K562 (cell line): ENCODE data around the gene OR5B21.

ENCODE experiments used
- ARID1B ChIP-seq: fragments of 450-650 bp; IDR thresholded peaks from 2 replicates; pipeline ENCODE4 v1.6.1; 2016; ENCODE audit warnings: antibody characterized with exemption, mild to moderate bottlenecking, inconsistent platforms
- CHD2 ChIP-seq: IDR thresholded peaks from 2 replicates; pipeline ENCODE4 v1.6.1; 2011; ENCODE audit warnings: low read depth, low read length
- CTCF ChIP-seq, 3 experiments: IDR thresholded peaks in 2 of 3; conservative IDR thresholded peaks in 1 of 3; 2 replicates each; pipeline ENCODE4 v1.5.1; 2011 to 2012; ENCODE audit warnings: low read length in 3 of 3, mild to moderate bottlenecking in 3 of 3, control low read depth in 2 of 3, improper control_type of control experiment in 1 of 3, inconsistent platforms in 1 of 3, low read depth in 1 of 3, mixed read lengths in 1 of 3, moderate library complexity in 1 of 3; ENCODE audit not compliant: insufficient read depth in 2 of 3
- POLR2A ChIP-seq: fragments of 450-650 bp; conservative IDR thresholded peaks from 2 replicates; pipeline ENCODE4 v1.6.1; 2016
- POLR3A ChIP-seq: IDR thresholded peaks from 2 replicates; pipeline ENCODE4 v1.6.1; 2011; ENCODE audit warnings: borderline replicate concordance, mild to moderate bottlenecking, moderate library complexity; ENCODE audit not compliant: insufficient read length, insufficient read depth; ENCODE audit errors: extremely low read depth
- SMARCA4 ChIP-seq: fragments of 450-650 bp; IDR thresholded peaks from 2 replicates; pipeline ENCODE4 v1.6.1; 2016
- TAF1 ChIP-seq: IDR thresholded peaks from 2 replicates; pipeline ENCODE4 v1.6.1; 2011; ENCODE audit warnings: mild to moderate bottlenecking, low read length, moderate library complexity; ENCODE audit not compliant: insufficient read depth, control insufficient read depth, severe bottlenecking; ENCODE audit errors: extremely low read depth
- ZC3H11A ChIP-seq: IDR thresholded peaks from 2 replicates; pipeline ENCODE4 v1.6.1; 2012; ENCODE audit warnings: low read depth, low read length, improper control_type of control experiment
- ZNF140 ChIP-seq: fragments of 250-450 bp; sonication (Bioruptor Pico); IDR thresholded peaks from 2 replicates; pipeline ENCODE4 v1.8.0; 2021; ENCODE audit warnings: moderate library complexity, mild to moderate bottlenecking, inconsistent platforms
- ZNF318 ChIP-seq, 2 experiments: fragments of 450-650 bp; IDR thresholded peaks; 2 replicates each; pipeline ENCODE4 v1.6.1; 2016; ENCODE audit warnings: mild to moderate bottlenecking in 2 of 2, borderline replicate concordance in 1 of 2, low read depth in 1 of 2, moderate library complexity in 1 of 2
- ZNF778 ChIP-seq: fragments of 450-650 bp; formaldehyde crosslinking; IDR thresholded peaks from 2 replicates; pipeline ENCODE4 v1.4.0; 2020; ENCODE audit warnings: mild to moderate bottlenecking, moderate library complexity
- TF ChIP-seq, protein P1 (sequence below): fragments of 450-650 bp; IDR thresholded peaks from 2 replicates; pipeline ENCODE4 v1.6.1; 2016; ENCODE audit warnings: antibody characterized with exemption

- TF ChIP-seq CHD2, result no peak
- no peak for TF ChIP-seq ZC3H11A
- TF ChIP-seq CTCF (IDR thresholded peaks at IDR 0.05 in 2 of 3, conservative IDR thresholded peaks at IDR 0.05 in 1 of 3; ENCODE audit: insufficient read depth in 2 of 3, low read depth in 1 of 3, low read length in 3 of 3), result peak; percentile 54 to 80 (median 74); a peak in 5 of 6 replicates
- no peak for TF ChIP-seq POLR3A
- no peak for TF ChIP-seq SMARCA4
- TF ChIP-seq, protein P1, sequence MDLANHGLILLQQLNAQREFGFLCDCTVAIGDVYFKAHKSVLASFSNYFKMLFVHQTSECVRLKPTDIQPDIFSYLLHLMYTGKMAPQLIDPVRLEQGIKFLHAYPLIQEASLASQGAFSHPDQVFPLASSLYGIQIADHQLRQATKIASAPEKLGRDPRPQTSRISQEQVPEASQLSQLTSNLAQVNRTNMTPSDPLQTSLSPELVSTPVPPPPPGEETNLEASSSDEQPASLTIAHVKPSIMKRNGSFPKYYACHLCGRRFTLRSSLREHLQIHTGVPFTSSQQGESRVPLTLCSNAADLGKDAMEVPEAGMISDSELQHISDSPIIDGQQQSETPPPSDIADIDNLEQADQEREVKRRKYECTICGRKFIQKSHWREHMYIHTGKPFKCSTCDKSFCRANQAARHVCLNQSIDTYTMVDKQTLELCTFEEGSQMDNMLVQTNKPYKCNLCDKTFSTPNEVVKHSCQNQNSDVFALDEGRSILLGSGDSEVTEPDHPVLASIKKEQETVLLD, result no peak
- no peak for TF ChIP-seq ZNF318 (IDR thresholded peaks at IDR 0.05; ENCODE audit: borderline replicate concordance in 1 of 2, low read depth in 1 of 2)
- no peak for TF ChIP-seq POLR2A
- TF ChIP-seq TAF1, result no peak
- TF ChIP-seq ARID1B, result no peak
- no peak for TF ChIP-seq ZNF140 (CRISPR knock-in tag)
- no peak for TF ChIP-seq ZNF778
These were observed 6.0 kb upstream of the OR5B21 start for GRCh38 chr11:58513747-58514367.
